Tibial nerve (tissue), 4 donors: ENCODE measurements around the gene SECISBP2L. TPM values are rescaled to one million over a fixed set of nuclear protein-coding genes. Genes with fewer than 3 reads are reported as not detected.
"Not testable (repeated sequence)": the region's sequence is repeated elsewhere in the genome, so short reads cannot be mapped to it uniquely, and the experiment has no call there.

ENCODE experiments used
- DNase-seq, 2 donors: peaks; one replicate each; pipeline ENCODE4 v3.0.0-alpha.2; 2019; ENCODE audit warnings: low spot score in 2 of 2
- H3K27ac ChIP-seq, 4 donors: fragments of 200-600 bp; sonication (generic) in 3 of 4; one replicate each; pipeline ENCODE4 v1.5.1; 2017 to 2019; ENCODE audit warnings: mild to moderate bottlenecking in 1 of 4
- H3K27me3 ChIP-seq, 2 donors: fragments of 200-600 bp; sonication (generic) in 1 of 2; one replicate each; pipeline versions ENCODE4 v1.5.1 to v1.6.0; 2017 to 2019
- H3K36me3 ChIP-seq, 3 donors: fragments of 200-600 bp; sonication (generic); one replicate each; pipeline ENCODE4 v1.5.1; 2018 to 2019
- H3K4me1 ChIP-seq, 4 donors: fragments of 200-600 bp; sonication (generic) in 3 of 4; one replicate each; pipeline ENCODE4 v1.5.1; 2017 to 2019
- H3K4me3 ChIP-seq, 4 donors: fragments of 200-600 bp; sonication (generic) in 3 of 4; one replicate each; pipeline ENCODE4 v1.5.1; 2017 to 2019; ENCODE audit warnings: mild to moderate bottlenecking in 1 of 4, moderate library complexity in 1 of 4
- H3K9me3 ChIP-seq, 4 donors: fragments of 200-600 bp; sonication (generic) in 3 of 4; one replicate each; pipeline ENCODE4 v1.5.1; 2017 to 2019
- EP300 ChIP-seq, 2 donors: sonication (generic); formaldehyde crosslinking; IDR thresholded peaks; one replicate each; pipeline ENCODE4 v1.6.1; 2017; ENCODE audit warnings: antibody characterized with exemption in 2 of 2, mild to moderate bottlenecking in 1 of 2
- POLR2A ChIP-seq, 2 donors: fragments of 450-650 bp; IDR thresholded peaks; one replicate each; pipeline ENCODE4 v1.6.1; 2017; ENCODE audit warnings: antibody characterized with exemption in 2 of 2, mild to moderate bottlenecking in 2 of 2, moderate library complexity in 2 of 2
- WGBS, 2 donors: methylation state at CpG; one replicate each; pipeline ENCODE4 v1.1.5; 2018; 5-methylcytosine and 5-hydroxymethylcytosine counted together
- total RNA-seq, 4 donors: library from RNA; depleted of rRNA; stranded (reverse); fragments of >200 nt; gene quantifications; one replicate each; pipeline ENCODE4 v1.1.0, GENCODE V29; 2016
- TF ChIP-seq, protein P1 (sequence below), 5 experiments: fragments of 200-600 bp in 3 of 5; fragments of 450-650 bp in 2 of 5; sonication (generic) in 3 of 5; IDR thresholded peaks; one replicate each; pipeline ENCODE4 v1.5.1; 2016 to 2019; ENCODE audit warnings: antibody characterized with exemption in 5 of 5, mild to moderate bottlenecking in 3 of 5, moderate library complexity in 2 of 5

The SECISBP2L gene
- total RNA-seq, 4 donors from 2014 or later: 178 to 324 (median 283) TPM

DNA sequence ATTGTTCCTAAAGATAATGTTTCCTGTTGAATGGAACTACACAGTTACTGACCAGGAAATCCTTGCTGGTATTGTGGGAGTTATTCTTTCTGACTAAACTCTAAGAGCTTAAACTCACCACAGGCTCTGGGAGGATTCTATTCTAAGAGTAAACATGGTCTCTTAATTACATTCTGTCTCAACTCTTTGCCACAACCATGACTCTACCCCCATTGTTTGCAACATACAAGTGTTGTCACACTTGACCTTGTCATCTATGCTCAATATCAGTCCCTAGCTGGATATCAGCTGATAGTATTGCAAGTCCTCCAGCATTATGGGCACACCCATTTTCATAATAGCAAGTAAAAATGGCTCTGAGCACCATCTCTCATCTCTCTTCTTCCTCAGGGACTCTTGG is 29.6 kb upstream of the SECISBP2L start:
- no peak overlapping the region for H3K27ac ChIP-seq
- no peak for DNase-seq
- H3K4me1 ChIP-seq: no peaks in the 10 kb centered on the region
- TF ChIP-seq, protein P1, sequence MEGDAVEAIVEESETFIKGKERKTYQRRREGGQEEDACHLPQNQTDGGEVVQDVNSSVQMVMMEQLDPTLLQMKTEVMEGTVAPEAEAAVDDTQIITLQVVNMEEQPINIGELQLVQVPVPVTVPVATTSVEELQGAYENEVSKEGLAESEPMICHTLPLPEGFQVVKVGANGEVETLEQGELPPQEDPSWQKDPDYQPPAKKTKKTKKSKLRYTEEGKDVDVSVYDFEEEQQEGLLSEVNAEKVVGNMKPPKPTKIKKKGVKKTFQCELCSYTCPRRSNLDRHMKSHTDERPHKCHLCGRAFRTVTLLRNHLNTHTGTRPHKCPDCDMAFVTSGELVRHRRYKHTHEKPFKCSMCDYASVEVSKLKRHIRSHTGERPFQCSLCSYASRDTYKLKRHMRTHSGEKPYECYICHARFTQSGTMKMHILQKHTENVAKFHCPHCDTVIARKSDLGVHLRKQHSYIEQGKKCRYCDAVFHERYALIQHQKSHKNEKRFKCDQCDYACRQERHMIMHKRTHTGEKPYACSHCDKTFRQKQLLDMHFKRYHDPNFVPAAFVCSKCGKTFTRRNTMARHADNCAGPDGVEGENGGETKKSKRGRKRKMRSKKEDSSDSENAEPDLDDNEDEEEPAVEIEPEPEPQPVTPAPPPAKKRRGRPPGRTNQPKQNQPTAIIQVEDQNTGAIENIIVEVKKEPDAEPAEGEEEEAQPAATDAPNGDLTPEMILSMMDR (IDR thresholded peaks at IDR 0.05): no peak
- TF ChIP-seq EP300 (IDR thresholded peaks at IDR 0.05) (no peak), POLR2A (IDR thresholded peaks at IDR 0.05) (no peak)
- H3K27me3 ChIP-seq: no peaks in the 10 kb centered on the region
- no peaks in the 10 kb centered on the region for H3K36me3 ChIP-seq
- no peaks in the 10 kb centered on the region for H3K9me3 ChIP-seq
- H3K4me3 ChIP-seq: no peak overlapping the region

DNA sequence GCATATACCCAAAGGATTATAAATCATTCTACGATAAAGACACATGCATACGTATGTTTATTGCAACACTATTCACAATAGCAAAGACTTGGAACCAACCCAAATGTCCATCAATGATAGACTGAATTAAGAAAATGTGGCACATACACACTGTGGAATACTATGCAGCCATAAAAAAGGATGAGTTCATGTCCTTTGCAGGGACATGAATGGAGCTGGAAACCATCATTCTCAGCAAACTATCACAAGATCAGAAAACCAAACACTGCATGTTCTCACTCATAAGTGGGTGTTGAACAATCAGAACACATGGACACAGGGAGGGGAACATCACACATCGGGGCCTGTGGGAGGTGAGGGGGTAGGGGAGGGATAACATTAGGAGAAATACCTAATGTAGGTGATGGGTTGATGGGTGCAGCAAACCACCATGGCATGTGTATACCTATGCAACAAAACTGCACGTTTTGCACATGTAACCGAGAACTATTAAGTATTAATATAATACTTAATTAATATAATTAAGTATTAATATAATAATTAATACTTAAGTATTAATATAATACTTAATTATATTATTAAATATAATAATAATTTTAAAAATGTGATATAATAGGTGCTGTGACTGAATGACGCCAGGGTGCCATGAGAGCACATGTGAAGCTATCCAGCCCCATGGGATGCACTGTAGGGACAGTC is 28.5 kb upstream of the SECISBP2L start:
- 78 to 84% methylated on average over 6 of the region's 6 CpGs for WGBS, 2 donors

DNA sequence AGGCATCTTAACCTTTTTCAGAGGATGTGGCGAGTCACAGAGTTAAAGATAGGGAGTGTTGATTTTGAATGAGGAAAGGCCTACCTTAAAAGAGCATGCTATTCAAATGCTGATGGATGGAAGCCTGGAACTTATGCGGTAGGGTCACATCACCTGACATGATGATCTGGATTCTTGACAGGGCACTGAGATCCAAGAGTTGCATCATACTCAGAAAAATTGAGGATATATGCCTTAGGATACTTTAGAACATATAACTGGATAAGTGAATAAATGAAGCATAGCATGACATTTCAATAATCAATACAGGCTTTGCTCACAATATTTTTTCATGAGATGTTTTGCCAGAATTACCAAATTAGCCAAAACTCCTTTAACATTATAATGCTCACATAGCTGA is 20.1 kb upstream of the SECISBP2L start:
- WGBS, 2 donors: 62 to 74% methylated on average over 2 of the region's 2 CpGs
- H3K4me1 ChIP-seq: no peaks in the 10 kb centered on the region
- TF ChIP-seq POLR2A (IDR thresholded peaks at IDR 0.05) (no peak), EP300 (IDR thresholded peaks at IDR 0.05) (no peak)
- TF ChIP-seq, protein P1 (IDR thresholded peaks at IDR 0.05): no peak

More for the DNA sequence above, 28.5 kb upstream of the SECISBP2L start:
- not testable (repeated sequence) for H3K27me3 ChIP-seq, H3K4me1 ChIP-seq, H3K4me3 ChIP-seq, H3K27ac ChIP-seq, H3K9me3 ChIP-seq, H3K36me3 ChIP-seq, DNase-seq

DNA sequence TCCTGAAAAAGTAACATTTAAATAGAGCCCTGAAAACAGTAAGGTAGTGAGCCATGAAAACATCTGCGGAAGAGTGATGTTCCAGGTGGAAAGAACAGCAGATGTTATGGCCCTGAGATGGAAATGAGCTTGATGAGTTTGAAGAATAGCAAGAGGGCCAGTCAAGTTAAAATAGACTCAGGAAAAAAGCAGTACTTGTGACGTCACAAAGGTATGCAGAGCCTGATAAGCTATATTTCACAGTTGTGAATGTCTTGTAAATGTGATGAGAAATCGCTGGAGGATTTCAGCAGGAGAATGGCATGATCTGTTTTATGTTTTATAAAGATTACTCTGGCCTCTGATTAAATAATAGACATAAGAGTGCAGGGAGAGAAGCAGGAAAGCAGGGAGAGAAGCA is 18.6 kb upstream of the SECISBP2L start:
- TF ChIP-seq EP300 (IDR thresholded peaks at IDR 0.05) (no peak), POLR2A (IDR thresholded peaks at IDR 0.05) (no peak)
- TF ChIP-seq, protein P1 (IDR thresholded peaks at IDR 0.05): no peak
- H3K4me3 ChIP-seq: no peak overlapping the region

More for the DNA sequence above, 20.1 kb upstream of the SECISBP2L start:
- Histone ChIP-seq H3K27ac (no peak overlapping the region), H3K36me3 (no peaks in the 10 kb centered on the region), H3K9me3 (no peaks in the 10 kb centered on the region), H3K4me3 (no peak overlapping the region), H3K27me3 (no peaks in the 10 kb centered on the region)
- no peak for DNase-seq

DNA sequence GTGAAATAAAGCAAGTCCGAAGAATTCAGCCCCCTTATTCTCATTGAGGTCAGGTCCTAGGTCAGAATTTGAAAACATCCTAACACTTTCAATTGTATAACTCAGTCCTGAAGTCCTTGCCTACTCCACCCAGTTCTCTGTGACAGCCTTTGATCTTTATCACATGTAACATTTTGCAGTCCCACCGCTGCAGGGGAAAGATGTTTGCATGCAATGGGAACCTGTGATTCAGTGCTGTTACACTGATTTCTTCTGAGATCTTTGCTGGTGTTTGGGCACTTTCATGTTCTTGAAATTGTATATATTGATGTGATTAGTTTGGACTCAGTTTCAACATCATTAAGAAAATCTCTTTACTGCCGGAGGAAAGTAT is 18.0 kb upstream of the SECISBP2L start:
- no peaks in the 10 kb centered on the region for H3K9me3 ChIP-seq
- no peak for DNase-seq
- no peak overlapping the region for H3K27ac ChIP-seq
- no peaks in the 10 kb centered on the region for H3K36me3 ChIP-seq
- TF ChIP-seq, protein P1 (IDR thresholded peaks at IDR 0.05): no peak
- no peak for TF ChIP-seq EP300 (IDR thresholded peaks at IDR 0.05)
- no peak for TF ChIP-seq POLR2A (IDR thresholded peaks at IDR 0.05)
- H3K4me1 ChIP-seq: no peaks in the 10 kb centered on the region
- H3K27me3 ChIP-seq: no peaks in the 10 kb centered on the region
- WGBS, 2 donors: 70 to 73% methylated on average over 3 of the region's 3 CpGs
- H3K4me3 ChIP-seq: no peak overlapping the region

More for the DNA sequence above, 18.6 kb upstream of the SECISBP2L start:
- Histone ChIP-seq H3K27ac (no peak overlapping the region), H3K27me3 (no peaks in the 10 kb centered on the region), H3K36me3 (no peaks in the 10 kb centered on the region), H3K9me3 (no peaks in the 10 kb centered on the region), H3K4me1 (no peaks in the 10 kb centered on the region)
- no peak for DNase-seq
- 84 to 88% methylated on average over 3 of the region's 3 CpGs for WGBS, 2 donors
